GM06990 (cell line): ENCODE data around the gene STUM.
"Not testable (repeated sequence)": the region's sequence is repeated elsewhere in the genome, so short reads cannot be mapped to it uniquely, and the experiment has no call there.

Experiments used
- DNase-seq: peaks from one replicate; pipeline ENCODE4 v3.0.0-alpha.2; 2011; ENCODE audit not compliant: insufficient read length; ENCODE audit errors: extremely low read depth
- H3K27me3 ChIP-seq: replicated peaks from 2 replicates; pipeline ENCODE4 v1.6.0; 2011; ENCODE audit warnings: low read length; ENCODE audit not compliant: control insufficient read depth, insufficient read depth
- H3K36me3 ChIP-seq: 2 replicates; pipeline ENCODE4 v1.5.1; 2011; ENCODE audit warnings: low read length; ENCODE audit not compliant: control insufficient read depth, insufficient read depth
- H3K4me3 ChIP-seq: replicated peaks from 2 replicates; pipeline ENCODE4 v1.5.1; 2011; ENCODE audit warnings: low read depth, mild to moderate bottlenecking, control low read depth, low read length
- CTCF ChIP-seq: IDR thresholded peaks from 2 replicates; pipeline ENCODE4 v1.5.1; 2011; ENCODE audit warnings: low read length, control low read depth, mild to moderate bottlenecking, inconsistent platforms; ENCODE audit not compliant: insufficient read depth, poor library complexity, severe bottlenecking

Gene STUM

DNA sequence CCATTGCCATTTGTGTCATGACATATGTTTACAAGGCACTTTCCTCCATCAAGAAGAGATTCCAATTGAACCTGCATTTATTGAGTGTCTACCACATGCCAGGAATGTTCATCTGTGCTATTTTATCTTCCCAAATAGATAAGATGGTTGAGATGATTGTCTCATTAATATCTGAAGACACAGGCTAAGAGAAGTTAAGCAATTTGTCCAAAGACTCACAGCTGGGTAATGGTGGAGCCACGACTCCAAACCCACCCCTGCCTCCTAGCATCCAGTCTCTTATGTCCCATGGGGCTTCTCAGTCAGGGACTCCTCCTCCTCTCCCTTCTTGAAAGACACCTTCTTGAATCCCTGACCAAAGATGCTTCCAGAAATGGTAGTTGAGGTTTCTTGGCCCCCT lies 68.1 kb downstream of the STUM start:
- no peak overlapping the region for H3K4me3 ChIP-seq
- H3K27me3 ChIP-seq, result no peaks in the 10 kb centered on the region
- TF ChIP-seq CTCF, result no peak
- no peak for DNase-seq
- no peaks in the 10 kb centered on the region for H3K36me3 ChIP-seq

DNA sequence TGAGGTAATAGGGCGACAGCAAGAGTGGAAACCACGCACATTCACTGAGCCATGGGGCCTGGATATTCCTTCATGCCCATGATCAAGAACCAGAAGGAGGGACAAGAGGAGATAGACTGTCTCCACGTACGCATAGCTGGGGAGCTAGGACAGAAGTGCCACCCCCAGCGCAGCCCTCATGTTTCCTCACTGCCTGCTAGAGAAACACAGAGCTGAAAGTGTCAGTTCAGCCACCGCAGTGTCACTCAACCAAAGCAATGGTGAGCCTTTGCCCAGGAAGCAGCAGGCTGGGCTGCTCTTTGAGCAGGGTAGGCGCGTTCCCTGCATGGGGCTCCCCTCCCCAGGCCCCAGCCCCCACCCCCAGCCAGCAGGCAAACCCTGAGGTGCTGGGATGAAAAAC lies 68.5 kb downstream of the STUM start:
- no peaks in the 10 kb centered on the region for H3K27me3 ChIP-seq
- no peak for DNase-seq
- no peaks in the 10 kb centered on the region for H3K36me3 ChIP-seq
- no peak for TF ChIP-seq CTCF
- no peak overlapping the region for H3K4me3 ChIP-seq

DNA sequence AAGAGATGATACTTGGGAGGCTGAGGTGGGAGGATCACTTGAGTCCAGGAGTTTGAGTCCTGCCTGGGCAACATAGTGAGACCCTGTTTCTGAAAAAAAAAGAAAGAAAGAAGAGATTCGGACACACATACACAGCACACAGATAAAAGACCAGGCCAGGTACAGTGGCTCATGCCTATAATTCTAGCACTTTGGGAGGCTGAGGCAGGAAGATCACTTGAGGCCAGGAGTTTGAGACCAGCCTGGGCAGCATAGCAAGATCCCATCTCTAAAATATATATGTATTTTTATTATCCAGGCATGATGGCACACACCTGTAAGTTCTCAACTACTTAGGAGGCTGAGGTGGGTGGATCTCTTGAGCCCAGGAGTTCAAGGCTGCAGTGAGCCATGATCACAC lies 69.2 kb downstream of the STUM start:
- H3K36me3 ChIP-seq, H3K27me3 ChIP-seq, DNase-seq: not testable (repeated sequence)

DNA sequence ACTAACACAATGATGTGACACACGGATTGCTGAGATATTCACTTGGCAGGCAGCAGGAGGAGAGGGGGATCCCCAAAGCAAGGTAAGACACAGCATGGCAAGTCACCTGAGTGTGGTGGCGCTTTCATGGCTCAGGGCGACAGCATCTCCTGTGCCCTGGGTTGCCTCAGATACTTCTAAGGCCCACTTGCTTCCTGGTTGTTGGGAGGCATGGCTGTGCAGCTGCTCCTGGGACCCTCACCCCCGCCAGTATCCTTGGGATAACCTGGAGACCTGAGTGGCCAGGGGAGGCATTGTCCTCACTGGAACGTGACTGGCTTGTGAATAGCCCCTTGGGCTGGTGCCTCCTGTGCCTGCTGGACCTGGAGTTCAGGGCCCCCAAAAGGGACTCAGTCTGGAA lies 69.8 kb downstream of the STUM start:
- no peak for TF ChIP-seq CTCF
- Histone ChIP-seq H3K4me3 (no peak overlapping the region), H3K27me3 (no peaks in the 10 kb centered on the region), H3K36me3 (no peaks in the 10 kb centered on the region)
- no peak for DNase-seq

More for the DNA sequence above, 69.2 kb downstream of the STUM start:
- not testable (repeated sequence) for H3K4me3 ChIP-seq

- Histone ChIP-seq H3K27me3 (no peaks in the 10 kb centered on the region), H3K4me3 (no peak overlapping the region), H3K36me3 (no peaks in the 10 kb centered on the region)
- no peak for DNase-seq
- TF ChIP-seq CTCF, result no peak
Observed at GRCh38 chr1:226619031-226619430, 70.5 kb downstream of the STUM start.

- no peak overlapping the region for H3K4me3 ChIP-seq
- no peaks in the 10 kb centered on the region for H3K36me3 ChIP-seq
- H3K27me3 ChIP-seq, result no peaks in the 10 kb centered on the region
- no peak for TF ChIP-seq CTCF
- no peak for DNase-seq
Observed at GRCh38 chr1:226622012-226622411, 73.4 kb downstream of the STUM start.
